Right lobe of liver (tissue), 6 donors: ENCODE data around the gene PDE10A. TPM values are rescaled to one million over a fixed set of nuclear protein-coding genes. Genes with fewer than 3 reads are reported as not detected.

ENCODE experiments used
- ATAC-seq, 4 donors: fragments of 200-7000 bp; cut with Tn5 transposase; one replicate each; pipeline ENCODE4 v1.9.1; 2020; ENCODE audit warnings: mild to moderate bottlenecking in 4 of 4, moderate library complexity in 4 of 4
- DNase-seq, 3 donors: peaks; one replicate each; pipeline ENCODE4 v3.0.0-alpha.2; 2020
- H3K27ac ChIP-seq, 3 donors: fragments of 200-600 bp; one replicate each; pipeline ENCODE4 v1.8.0; 2022
- H3K27me3 ChIP-seq, 2 donors: fragments of 200-600 bp; one replicate each; pipeline ENCODE4 v1.8.0; 2022
- H3K36me3 ChIP-seq, 4 donors: fragments of 200-600 bp; sonication (generic) in 1 of 4; one replicate each; pipeline versions ENCODE4 v1.5.1 to v1.8.0; 2017 to 2022; ENCODE audit warnings: control low read depth in 1 of 4
- H3K4me1 ChIP-seq, 4 donors: fragments of 200-600 bp; sonication (generic) in 1 of 4; one replicate each; pipeline versions ENCODE4 v1.5.1 to v1.8.0; 2017 to 2022; ENCODE audit warnings: control low read depth in 1 of 4
- H3K4me3 ChIP-seq, 3 donors: fragments of 200-600 bp; one replicate each; pipeline ENCODE4 v1.8.0; 2022
- H3K9me3 ChIP-seq, 4 donors: fragments of 200-600 bp; sonication (generic) in 1 of 4; one replicate each; pipeline versions ENCODE4 v1.5.1 to v1.8.0; 2017 to 2022; ENCODE audit warnings: control low read depth in 1 of 4
- CTCF ChIP-seq, 4 donors: fragments of 200-600 bp in 3 of 4; fragments of 450-650 bp in 1 of 4; IDR thresholded peaks; one replicate each; pipeline versions ENCODE4 v1.5.1 to v1.8.0; 2016 to 2022; ENCODE audit warnings: antibody characterized with exemption in 4 of 4, mild to moderate bottlenecking in 2 of 4
- POLR2A ChIP-seq: fragments of 450-650 bp; IDR thresholded peaks from one replicate; pipeline ENCODE4 v1.6.1; 2017; ENCODE audit warnings: antibody characterized with exemption, mild to moderate bottlenecking
- WGBS: methylation state at CpG from one replicate; pipeline ENCODE4 v1.1.6; 2018; ENCODE audit warnings: low coverage, low lambda C conversion rate; ENCODE audit not compliant: insufficient coverage; ENCODE audit errors: missing lambda C conversion rate; 5-methylcytosine and 5-hydroxymethylcytosine counted together
- intact Hi-C, 2 donors: fragments of 100-400 bp; cut with DNase I; formaldehyde crosslinking; loops; one replicate each; pipeline versions ENCODE4 v1.11.2 to v1.14.1; 2022
- total RNA-seq, 6 experiments: library from RNA; depleted of rRNA in 2 of 6; stranded (reverse); fragments of >200 nt in 2 of 6; fragmentation: NEBNext Ultra II Directional in 3 of 6; extraction: Animal tissue kit (Norgen Biotek cat#: 25700) in 3 of 6; gene quantifications; one replicate each; pipeline versions ENCODE4 v1.1.0 to v1.2.4, GENCODE V29; 2016 to 2023
- donor health status: DM: no; HTN: yes; CAD: no.
- donor health status: DM: no; HTN: no; CAD: no.
- donor health status: DM: no; HTN: no; CAD: no.
- donor health status: DM: no; HTN: yes; CAD: no.
- donor health status: DM: no; HTN: yes; CAD: no.

PDE10A gene
- total RNA-seq, 6 experiments from 2014 or later = 0.48 to 1.5 (median 0.65) TPM

- H3K9me3 ChIP-seq = no peaks in the 10 kb centered on the region
- intact Hi-C loops = no loop called here
- no peaks in the 10 kb centered on the region for H3K4me1 ChIP-seq
- H3K27me3 ChIP-seq = no peaks in the 10 kb centered on the region
- no peak overlapping the region for H3K4me3 ChIP-seq
- H3K27ac ChIP-seq = no peak overlapping the region
- H3K36me3 ChIP-seq = no peaks in the 10 kb centered on the region
- DNase-seq (no peak), ATAC-seq (no peak)
- TF ChIP-seq CTCF (IDR thresholded peaks at IDR 0.05) (no peak), POLR2A (no peak)
- 59% methylated on average over 2 of the region's 2 CpGs for WGBS
These were observed 117.2 kb downstream of the PDE10A start for GRCh38 chr6:165545806-165546205.

- intact Hi-C loops = no loop called here
These were observed 119.3 kb downstream of the PDE10A start for GRCh38 chr6:165543781-165544180.

GRCh38 chr6:165536911-165537310, 126.1 kb downstream of the PDE10A start:
- TF ChIP-seq POLR2A (no peak), CTCF (IDR thresholded peaks at IDR 0.05) (no peak)
- H3K27ac ChIP-seq = no peak overlapping the region
- no peak overlapping the region for H3K4me3 ChIP-seq
- no peaks in the 10 kb centered on the region for H3K4me1 ChIP-seq
- DNase-seq (no peak), ATAC-seq (no peak)
- no peaks in the 10 kb centered on the region for H3K36me3 ChIP-seq
- intact Hi-C loops = no loop called here
- 74% methylated on average over 4 of the region's 4 CpGs for WGBS
- no peaks in the 10 kb centered on the region for H3K9me3 ChIP-seq
- no peaks in the 10 kb centered on the region for H3K27me3 ChIP-seq

More at GRCh38 chr6:165543781-165544180, 119.3 kb downstream of the PDE10A start:
- no peaks in the 10 kb centered on the region for H3K36me3 ChIP-seq
- no peaks in the 10 kb centered on the region for H3K4me1 ChIP-seq
- H3K9me3 ChIP-seq = no peaks in the 10 kb centered on the region
- no peak overlapping the region for H3K27ac ChIP-seq
- H3K27me3 ChIP-seq = no peaks in the 10 kb centered on the region
- 60% methylated on average over 4 of the region's 4 CpGs for WGBS
- no peak overlapping the region for H3K4me3 ChIP-seq
- TF ChIP-seq POLR2A (no peak), CTCF (IDR thresholded peaks at IDR 0.05) (no peak)
- ATAC-seq = no peak
- DNase-seq = no peak

GRCh38 chr6:165519316-165519715, 143.7 kb downstream of the PDE10A start:
- Histone ChIP-seq H3K9me3 (no peaks in the 10 kb centered on the region), H3K27ac (no peak overlapping the region), H3K4me3 (no peak overlapping the region), H3K27me3 (no peaks in the 10 kb centered on the region), H3K36me3 (no peaks in the 10 kb centered on the region), H3K4me1 (no peaks in the 10 kb centered on the region)
- no peak for TF ChIP-seq CTCF (IDR thresholded peaks at IDR 0.05)
- no peak for TF ChIP-seq POLR2A
- intact Hi-C loops = no loop called here
- DNase-seq (no peak), ATAC-seq (no peak)
- 34% methylated on average over 3 of the region's 3 CpGs for WGBS
